Measurements from ENCODE around the gene GPM6B.
"Not testable (repeated sequence)": the region's sequence is repeated elsewhere in the genome, so short reads cannot be mapped to it uniquely, and the experiment has no call there.

Gene GPM6B

GRCh38 chrX:13724878-13725277 lies 92.0 kb downstream of the GPM6B start:
- H3K4me1 ChIP-seq (ENCODE audit: low read length); H3K9me3 ChIP-seq (replicated peaks; ENCODE audit: insufficient read depth, low read length); H3F3A ChIP-seq (ENCODE audit: insufficient read depth, low read length); H3K4me2 ChIP-seq (ENCODE audit: low read depth, low read length); H3K36me3 ChIP-seq (replicated peaks; ENCODE audit: insufficient read depth, low read length); H4K20me1 ChIP-seq (ENCODE audit: insufficient read depth, low read length); H3K27me3 ChIP-seq (replicated peaks; ENCODE audit: insufficient read depth, low read length); H3K9me2 ChIP-seq (replicated peaks; ENCODE audit: insufficient read depth, low read length); H2AFZ ChIP-seq (ENCODE audit: low read length); H3K4me3 ChIP-seq (ENCODE audit: low read length); DNase-seq; H3K9ac ChIP-seq (ENCODE audit: low read length); H3K27ac ChIP-seq (ENCODE audit: low read length): not testable (repeated sequence)
- peaks cover 50% of the 10 kb centered on the region for H3K79me2 ChIP-seq (ENCODE audit: low read length)

DNA sequence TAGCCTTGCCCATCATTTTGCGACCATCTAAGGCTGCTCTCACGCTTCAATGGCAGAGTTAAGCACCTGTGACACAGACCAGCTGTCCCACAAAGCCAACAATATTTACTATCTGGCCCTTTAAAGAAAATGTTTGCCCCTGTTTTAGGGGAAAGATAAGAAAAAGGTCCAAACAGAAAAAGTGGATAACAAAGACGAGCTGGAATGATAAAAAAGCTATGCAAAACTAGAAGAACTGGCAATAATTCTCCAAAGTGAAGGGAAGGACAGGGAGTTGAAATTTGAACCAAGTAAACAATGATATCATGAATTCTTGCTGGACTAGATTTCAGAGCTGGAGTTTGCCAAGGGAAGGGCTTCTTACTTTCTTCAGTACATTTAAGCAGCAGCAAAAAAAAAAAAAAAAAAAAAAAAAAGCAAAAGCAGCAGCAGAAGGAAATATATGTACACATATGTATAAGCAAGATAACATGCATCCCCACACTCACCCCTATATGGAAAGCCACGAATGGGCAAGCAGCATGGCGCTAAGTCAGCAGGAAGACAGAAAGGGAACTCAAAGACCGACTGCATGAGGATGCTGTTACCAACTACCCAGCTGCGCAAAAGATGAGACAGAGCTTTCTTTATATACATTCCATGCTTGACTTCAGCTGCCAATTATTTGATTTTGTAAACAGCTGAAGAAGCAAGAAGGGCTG lies 94.9 kb downstream of the GPM6B start:
- H3F3A ChIP-seq (ENCODE audit: insufficient read depth, low read length): no peaks in the 10 kb centered on the region
- DNase-seq: no peak
- H3K4me2 ChIP-seq (ENCODE audit: low read depth, low read length): no peak overlapping the region
- no peak for TF ChIP-seq EZH2phosphoT487 (IDR thresholded peaks at IDR 0.05; ENCODE audit: low read length)
- no peak for TF ChIP-seq EZH2 (optimal IDR thresholded peaks at IDR 0.05; ENCODE audit: low read depth, low read length)
- TF ChIP-seq, protein P1, sequence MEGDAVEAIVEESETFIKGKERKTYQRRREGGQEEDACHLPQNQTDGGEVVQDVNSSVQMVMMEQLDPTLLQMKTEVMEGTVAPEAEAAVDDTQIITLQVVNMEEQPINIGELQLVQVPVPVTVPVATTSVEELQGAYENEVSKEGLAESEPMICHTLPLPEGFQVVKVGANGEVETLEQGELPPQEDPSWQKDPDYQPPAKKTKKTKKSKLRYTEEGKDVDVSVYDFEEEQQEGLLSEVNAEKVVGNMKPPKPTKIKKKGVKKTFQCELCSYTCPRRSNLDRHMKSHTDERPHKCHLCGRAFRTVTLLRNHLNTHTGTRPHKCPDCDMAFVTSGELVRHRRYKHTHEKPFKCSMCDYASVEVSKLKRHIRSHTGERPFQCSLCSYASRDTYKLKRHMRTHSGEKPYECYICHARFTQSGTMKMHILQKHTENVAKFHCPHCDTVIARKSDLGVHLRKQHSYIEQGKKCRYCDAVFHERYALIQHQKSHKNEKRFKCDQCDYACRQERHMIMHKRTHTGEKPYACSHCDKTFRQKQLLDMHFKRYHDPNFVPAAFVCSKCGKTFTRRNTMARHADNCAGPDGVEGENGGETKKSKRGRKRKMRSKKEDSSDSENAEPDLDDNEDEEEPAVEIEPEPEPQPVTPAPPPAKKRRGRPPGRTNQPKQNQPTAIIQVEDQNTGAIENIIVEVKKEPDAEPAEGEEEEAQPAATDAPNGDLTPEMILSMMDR (IDR thresholded peaks at IDR 0.05; ENCODE audit: low read length): no peak
- H3K9me2 ChIP-seq (replicated peaks; ENCODE audit: insufficient read depth, low read length): no peaks in the 10 kb centered on the region
- H3K9me3 ChIP-seq (replicated peaks; ENCODE audit: insufficient read depth, low read length): no peaks in the 10 kb centered on the region
- no peak overlapping the region for H3K4me3 ChIP-seq (ENCODE audit: low read length)
- peaks cover 42% of the 10 kb centered on the region for H3K79me2 ChIP-seq (ENCODE audit: low read length)
- no peaks in the 10 kb centered on the region for H3K27me3 ChIP-seq (replicated peaks; ENCODE audit: insufficient read depth, low read length)
- H3K4me1 ChIP-seq (ENCODE audit: low read length): no peaks in the 10 kb centered on the region
- H3K36me3 ChIP-seq (replicated peaks; ENCODE audit: insufficient read depth, low read length): no peaks in the 10 kb centered on the region; the same call in 1 of the 2 replicates
- no peak overlapping the region for H2AFZ ChIP-seq (ENCODE audit: low read length)
- H4K20me1 ChIP-seq (ENCODE audit: insufficient read depth, low read length): no peaks in the 10 kb centered on the region
- H3K27ac ChIP-seq (ENCODE audit: low read length): no peak overlapping the region
- no peak overlapping the region for H3K9ac ChIP-seq (ENCODE audit: low read length)

DNA sequence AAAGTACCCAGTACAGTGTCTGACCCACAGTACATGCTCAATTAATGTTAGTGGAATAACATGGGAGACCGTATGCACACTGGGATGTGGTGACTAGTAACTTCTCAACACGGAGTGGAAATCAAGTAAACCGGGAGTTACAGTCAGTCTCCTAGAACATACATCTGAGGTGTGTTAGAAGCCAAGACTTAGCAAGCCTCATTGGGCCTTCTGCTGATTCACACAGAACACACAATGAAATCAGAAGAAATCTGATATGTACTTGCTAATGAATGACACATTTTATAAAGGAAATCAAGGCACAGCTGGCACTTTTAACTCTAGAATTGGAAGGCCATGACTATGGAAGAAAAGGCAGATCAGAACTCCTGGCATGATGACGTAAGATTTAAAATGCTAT lies 95.5 kb downstream of the GPM6B start:
- H3K79me2 ChIP-seq (ENCODE audit: low read length): peaks cover 42% of the 10 kb centered on the region

More for the DNA sequence above, 95.5 kb downstream of the GPM6B start:
- no peaks in the 10 kb centered on the region for H3K9me2 ChIP-seq (replicated peaks; ENCODE audit: insufficient read depth, low read length)
- no peak overlapping the region for H3K4me2 ChIP-seq (ENCODE audit: low read depth, low read length)
- TF ChIP-seq EZH2phosphoT487 (IDR thresholded peaks at IDR 0.05; ENCODE audit: low read length) (no peak), EZH2 (optimal IDR thresholded peaks at IDR 0.05; ENCODE audit: low read depth, low read length) (no peak)
- TF ChIP-seq, protein P1 (IDR thresholded peaks at IDR 0.05; ENCODE audit: low read length): no peak
- H3K27ac ChIP-seq (ENCODE audit: low read length): no peak overlapping the region
- H3K4me1 ChIP-seq (ENCODE audit: low read length): no peaks in the 10 kb centered on the region
- no peak overlapping the region for H3K9ac ChIP-seq (ENCODE audit: low read length)
- H3F3A ChIP-seq (ENCODE audit: insufficient read depth, low read length): no peaks in the 10 kb centered on the region
- no peaks in the 10 kb centered on the region for H3K9me3 ChIP-seq (replicated peaks; ENCODE audit: insufficient read depth, low read length)
- no peaks in the 10 kb centered on the region for H3K27me3 ChIP-seq (replicated peaks; ENCODE audit: insufficient read depth, low read length)
- DNase-seq: no peak
- H3K36me3 ChIP-seq (replicated peaks; ENCODE audit: insufficient read depth, low read length): no peaks in the 10 kb centered on the region; the same call in 1 of the 2 replicates
- no peak overlapping the region for H2AFZ ChIP-seq (ENCODE audit: low read length)
- H4K20me1 ChIP-seq (ENCODE audit: insufficient read depth, low read length): no peaks in the 10 kb centered on the region
- H3K4me3 ChIP-seq (ENCODE audit: low read length): no peak overlapping the region
